Measurements from ENCODE around the gene C17orf50. TPM values are rescaled to one million over a fixed set of nuclear protein-coding genes. Genes with fewer than 3 reads are reported as not detected.
A peak's percentile ranks its signal among the peaks of the same experiment; 100 is the strongest.
"Not testable (repeated sequence)": the region's sequence is repeated elsewhere in the genome, so short reads cannot be mapped to it uniquely, and the experiment has no call there.

Gene C17orf50
- total RNA-seq, 2 experiments from 2014 or later = not detected

- H3K4me3 Mint-ChIP-seq = peak overlapping the region; percentile 61
- intact Hi-C loops (cut with micrococcal nuclease) = loop anchor here (5.0 to 10.0 kb wide), 2 partner anchors 137 to 575 kb away; no protein-coding TSS in a partner anchor
- peaks cover 36% of the 10 kb centered on the region for H3K27me3 Mint-ChIP-seq
- ATAC-seq = peak; percentile 19
- no peak overlapping the region for H3K27ac Mint-ChIP-seq
- H3K9me3 Mint-ChIP-seq = no peaks in the 10 kb centered on the region
- peak; percentile 65 for DNase-seq
- no peaks in the 10 kb centered on the region for H3K36me3 Mint-ChIP-seq (ENCODE audit: low read depth)
- TF ChIP-seq CTCF (IDR thresholded peaks at IDR 0.05) = no peak
- peaks cover 33% of the 10 kb centered on the region for H3K4me1 Mint-ChIP-seq (ENCODE audit: low read depth)
- ChIA-PET POLR2A (interaction anchor here (0.6 to 1.2 kb wide), 5 partner anchors 15 to 823 kb away, joined by 3 to 5 read pairs (median 3); partner anchors contain the start of gene SLFN12L), CTCF (interaction anchor here (0.9 to 7.4 kb wide), 8 partner anchors 10 to 195 kb away, joined by 3 to 121 read pairs (median 4); no protein-coding TSS in a partner anchor)
Observed at GRCh38 chr17:35749560-35750412, 10.9 kb upstream of the C17orf50 start.

GRCh38 chr17:35750526-35751395, 9.9 kb upstream of the C17orf50 start:
- CTCF ChIA-PET = interaction anchor here (0.9 to 7.4 kb wide), 5 partner anchors 15 to 196 kb away, joined by 3 to 121 read pairs (median 3); no protein-coding TSS in a partner anchor
- peaks cover 36% of the 10 kb centered on the region for H3K27me3 Mint-ChIP-seq
- H3K4me3 Mint-ChIP-seq = peak overlapping the region; percentile 61
- POLR2A ChIA-PET = interaction anchor here (0.8 kb wide), 1 partner anchor 212 kb away, joined by 3 read pairs; no protein-coding TSS in a partner anchor
- no peak for ATAC-seq
- peaks cover 33% of the 10 kb centered on the region for H3K4me1 Mint-ChIP-seq (ENCODE audit: low read depth)
- no peaks in the 10 kb centered on the region for H3K36me3 Mint-ChIP-seq (ENCODE audit: low read depth)
- intact Hi-C loops (cut with micrococcal nuclease) = no loop called here
- H3K27ac Mint-ChIP-seq = peak overlapping the region; percentile 36
- TF ChIP-seq CTCF (IDR thresholded peaks at IDR 0.05) = no peak
- no peak for DNase-seq
- no peaks in the 10 kb centered on the region for H3K9me3 Mint-ChIP-seq

- not testable (repeated sequence) for H3K9me3 Mint-ChIP-seq
- CTCF ChIA-PET = interaction anchor here (1.3 to 7.4 kb wide), 2 partner anchors 14 to 138 kb away, joined by 3 to 80 read pairs; no protein-coding TSS in a partner anchor
Observed at GRCh38 chr17:35751541-35751940, 9.1 kb upstream of the C17orf50 start.

GRCh38 chr17:35752471-35752870, 8.2 kb upstream of the C17orf50 start:
- DNase-seq (no peak), ATAC-seq (no peak)
- H3K9me3 Mint-ChIP-seq = no peaks in the 10 kb centered on the region
- ChIA-PET POLR2A (no interaction called here), CTCF (interaction anchor here (1.3 to 7.4 kb wide), 2 partner anchors 13 to 139 kb away, joined by 3 to 80 read pairs; no protein-coding TSS in a partner anchor)
- no peak overlapping the region for H3K4me3 Mint-ChIP-seq
- no peaks in the 10 kb centered on the region for H3K36me3 Mint-ChIP-seq (ENCODE audit: low read depth)
- H3K27ac Mint-ChIP-seq = no peak overlapping the region
- peaks cover 34% of the 10 kb centered on the region for H3K27me3 Mint-ChIP-seq
- intact Hi-C loops (cut with micrococcal nuclease) = no loop called here
- H3K4me1 Mint-ChIP-seq (ENCODE audit: low read depth) = peaks cover 31% of the 10 kb centered on the region
- TF ChIP-seq CTCF (IDR thresholded peaks at IDR 0.05) = no peak

More at GRCh38 chr17:35751541-35751940, 9.1 kb upstream of the C17orf50 start:
- H3K36me3 Mint-ChIP-seq (ENCODE audit: low read depth); intact Hi-C loops (cut with micrococcal nuclease); H3K27ac Mint-ChIP-seq; POLR2A ChIA-PET; H3K4me3 Mint-ChIP-seq; DNase-seq; ATAC-seq: not testable (repeated sequence)
- peaks cover 36% of the 10 kb centered on the region for H3K27me3 Mint-ChIP-seq
- peaks cover 33% of the 10 kb centered on the region for H3K4me1 Mint-ChIP-seq (ENCODE audit: low read depth)
